Measurements from ENCODE around the gene THSD4. TPM values are rescaled to one million over a fixed set of nuclear protein-coding genes. Genes with fewer than 3 reads are reported as not detected.

THSD4 gene
- total and polyA plus RNA-seq, 2 of the 8 experiments (the other 6 are each of a cell fraction or from before 2014, with no cell fraction given): 2.5 to 6.2 TPM

GRCh38 chr15:71728881-71729280 lies 613.6 kb downstream of the THSD4 start:
- Histone ChIP-seq H3K4ac (replicated peaks; ENCODE audit: insufficient read length, low read depth, low read length) (no peak overlapping the region), H3K23ac (ENCODE audit: insufficient read length) (no peak overlapping the region), H3K9ac (replicated peaks in 1 of 4; ENCODE audit: extremely low read depth in 1 of 4, low read depth in 3 of 4, low read length in 3 of 4) (no peak overlapping the region), H3K4me2 (ENCODE audit: insufficient read depth in 1 of 2, low read depth in 2 of 2, low read length in 2 of 2) (no peak overlapping the region), H3K27ac (ENCODE audit: low read depth, low read length) (no peak overlapping the region), H4K5ac (ENCODE audit: insufficient read length, low read depth, low read length) (no peak overlapping the region), H3K79me2 (ENCODE audit: control insufficient read depth in 1 of 2, insufficient read depth in 2 of 2, low read length in 2 of 2) (no peaks in the 10 kb centered on the region), H4K91ac (replicated peaks; ENCODE audit: insufficient read length, low read length) (no peak overlapping the region), H2AK5ac (ENCODE audit: low read depth, low read length) (no peak overlapping the region), H3K79me1 (ENCODE audit: low read depth, low read length) (no peaks in the 10 kb centered on the region), H4K20me1 (replicated peaks in 1 of 2; ENCODE audit: control insufficient read depth in 1 of 2, insufficient read depth in 2 of 2, low read length in 2 of 2) (no peaks in the 10 kb centered on the region), H3K18ac (ENCODE audit: extremely low read depth, low read length) (no peak overlapping the region), H3K9me3 (ENCODE audit: insufficient read depth in 2 of 2, low read depth in 1 of 2, low read length in 1 of 2) (no peaks in the 10 kb centered on the region), H2AFZ (ENCODE audit: low read length) (no peak overlapping the region), H3K14ac (ENCODE audit: insufficient read length) (no peak overlapping the region), H2BK5ac (ENCODE audit: low read depth, low read length) (no peak overlapping the region), H3K56ac (replicated peaks; ENCODE audit: insufficient read length, low read depth, low read length) (no peak overlapping the region), H3K4me3 (ENCODE audit: extremely low read depth in 1 of 4, insufficient read depth in 2 of 4, low read depth in 3 of 4, low read length in 4 of 4) (no peak overlapping the region), H2BK12ac (ENCODE audit: low read depth, low read length) (no peak overlapping the region), H3K36me3 (ENCODE audit: control insufficient read depth in 2 of 4, insufficient read depth in 4 of 4, low read length in 3 of 4) (no peaks in the 10 kb centered on the region), H2BK15ac (ENCODE audit: low read length) (no peak overlapping the region), H2BK20ac (ENCODE audit: low read length) (no peak overlapping the region), H4K8ac (ENCODE audit: extremely low read depth, insufficient read depth, low read length) (no peak overlapping the region), H2BK120ac (replicated peaks; ENCODE audit: low read depth, low read length) (no peak overlapping the region), H3K4me1 (replicated peaks in 1 of 4; ENCODE audit: control insufficient read depth in 3 of 4, insufficient read depth in 4 of 4, low read length in 3 of 4) (no peaks in the 10 kb centered on the region), H3K23me2 (ENCODE audit: low read depth, low read length) (no peaks in the 10 kb centered on the region), H3K27me3 (replicated peaks in 1 of 4; ENCODE audit: control insufficient read depth in 3 of 4, extremely low read depth in 1 of 4, insufficient read depth in 3 of 4, low read length in 3 of 4) (no peaks in the 10 kb centered on the region)
- ChIA-PET CTCF (ENCODE audit: partially characterized antibody) (interaction anchor here (0.7 to 4.9 kb wide), 11 partner anchors 13 to 247 kb away, joined by 3 to 18 read pairs (median 4); no protein-coding TSS in a partner anchor), POLR2A (ENCODE audit: partially characterized antibody) (no interaction called here)
- DNase-seq (ENCODE audit: low read depth in 1 of 2, low spot score in 2 of 2) (no peak), FAIRE-seq (no peak)
- no peak for TF ChIP-seq TBP (IDR thresholded peaks at IDR 0.05; ENCODE audit: low read depth, low read length)
- 93% methylated on average over 3 of the region's 3 CpGs; no CpG with 5 or more reads in 1 of the 2 experiments for WGBS, 2 experiments (ENCODE audit: extremely low coverage in 1 of 2, insufficient coverage in 1 of 2, insufficient read length in 1 of 2, insufficient replicate concordance in 2 of 2, low coverage in 1 of 2, low lambda C conversion rate in 2 of 2, missing lambda C conversion rate in 1 of 2)

All from H1 (cell line).